GM12873 (cell line): ENCODE measurements around the gene PHF21A.

Source experiments
- CTCF ChIP-seq: IDR thresholded peaks from 2 replicates; pipeline ENCODE4 v1.5.1; 2012; ENCODE audit warnings: low read depth, mild to moderate bottlenecking, moderate library complexity, low read length, control low read depth; ENCODE audit not compliant: insufficient read depth; ENCODE audit errors: missing control alignments

Gene PHF21A

GRCh38 chr11:45983471-45983845, 137.8 kb downstream of the PHF21A start:
- no peak for TF ChIP-seq CTCF

GRCh38 chr11:45982656-45983470, 138.4 kb downstream of the PHF21A start:
- no peak for TF ChIP-seq CTCF

- TF ChIP-seq CTCF: no peak
These were observed 146.4 kb downstream of the PHF21A start for GRCh38 chr11:45974806-45975205.

- TF ChIP-seq CTCF: no peak
These were observed 147.7 kb downstream of the PHF21A start for GRCh38 chr11:45973601-45974000.

- TF ChIP-seq CTCF: no peak
These were observed 152.4 kb downstream of the PHF21A start for GRCh38 chr11:45968901-45969300.

DNA sequence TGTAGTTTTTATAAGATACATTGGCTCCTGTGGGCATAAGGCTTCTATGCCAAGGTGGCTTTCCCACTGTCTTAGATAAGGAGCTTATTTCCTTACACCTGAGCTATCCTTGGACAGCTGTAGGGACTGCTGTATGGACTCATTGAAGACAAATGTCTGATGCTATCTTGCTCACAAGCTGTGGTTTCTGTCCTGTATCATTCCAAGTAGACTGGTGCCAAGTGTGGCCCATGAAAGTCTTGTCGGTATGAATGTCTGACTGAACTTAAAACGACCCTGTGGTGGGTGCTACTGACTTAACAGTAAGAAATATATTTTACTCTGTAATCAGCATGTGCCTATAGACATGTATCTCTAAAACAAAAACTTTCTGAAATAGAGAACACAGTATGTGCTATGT, 153.7 kb downstream of the PHF21A start:
- no peak for TF ChIP-seq CTCF

DNA sequence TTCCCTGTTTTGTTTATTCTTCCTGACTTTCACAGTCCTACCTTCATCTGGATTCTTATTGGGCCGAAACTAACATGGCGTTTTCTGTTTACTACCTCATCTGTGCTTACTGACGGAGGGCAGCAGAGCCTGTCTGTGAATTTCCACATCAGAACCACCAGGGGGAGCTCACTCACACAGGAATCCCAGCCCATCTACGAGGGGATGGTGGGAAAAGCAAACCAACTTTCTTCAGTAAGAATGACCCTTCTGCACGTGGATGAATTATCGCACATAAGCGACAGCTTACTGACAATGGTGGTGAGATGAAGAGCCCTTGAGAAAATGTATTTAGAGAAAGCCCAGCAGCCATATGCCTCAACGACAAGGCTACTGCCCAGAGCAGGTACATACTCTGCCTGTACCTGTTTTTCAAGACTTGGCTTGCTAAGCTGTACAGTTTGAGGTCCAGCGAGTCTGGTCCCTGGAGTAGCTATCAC, 156.3 kb downstream of the PHF21A start:
- TF ChIP-seq CTCF: peak; percentile 94
